Loucy (cell line): ENCODE data around the gene ST6GAL1.
A peak's percentile ranks its signal among the peaks of the same experiment; 100 is the strongest.

ENCODE experiments used
- H2AFZ ChIP-seq: fragments of 200-600 bp; sonication (generic); 2 replicates; pipeline ENCODE4 v1.6.0; 2016; ENCODE audit warnings: antibody characterized with exemption, mild to moderate bottlenecking, low read length, moderate library complexity
- H3F3A ChIP-seq: fragments of 200-600 bp; 2 replicates; pipeline ENCODE4 v1.6.0; 2016; ENCODE audit warnings: antibody characterized with exemption, low read depth, mild to moderate bottlenecking
- H3K27me3 ChIP-seq: fragments of 200-600 bp; sonication (generic); 2 replicates; pipeline ENCODE4 v1.6.1; 2014; ENCODE audit warnings: low read length, mild to moderate bottlenecking; ENCODE audit not compliant: insufficient read depth, poor library complexity, severe bottlenecking
- H3K36me3 ChIP-seq: fragments of 200-600 bp; sonication (generic); 2 replicates; pipeline ENCODE4 v1.6.1; 2016; ENCODE audit warnings: low read length; ENCODE audit not compliant: insufficient read depth
- H3K4me1 ChIP-seq: fragments of 200-600 bp; sonication (generic); 2 replicates; pipeline ENCODE4 v1.5.1; 2014; ENCODE audit warnings: low read length, mild to moderate bottlenecking; ENCODE audit not compliant: insufficient read depth, poor library complexity, severe bottlenecking
- H3K4me2 ChIP-seq: fragments of 200-600 bp; sonication (generic); 2 replicates; pipeline ENCODE4 v1.6.0; 2014; ENCODE audit warnings: antibody characterized with exemption, low read length, low read depth, mild to moderate bottlenecking; ENCODE audit not compliant: poor library complexity, severe bottlenecking
- H3K4me3 ChIP-seq: fragments of 200-600 bp; sonication (generic); 2 replicates; pipeline ENCODE4 v1.5.1; 2014; ENCODE audit warnings: low read length, mild to moderate bottlenecking, mixed read lengths; ENCODE audit not compliant: poor library complexity, severe bottlenecking
- H3K79me2 ChIP-seq: fragments of 200-600 bp; sonication (generic); 2 replicates; pipeline ENCODE4 v1.6.1; 2014; ENCODE audit warnings: low read length; ENCODE audit not compliant: insufficient read depth
- H3K9ac ChIP-seq: fragments of 200-600 bp; sonication (generic); 2 replicates; pipeline ENCODE4 v1.6.0; 2014; ENCODE audit warnings: mild to moderate bottlenecking, low read depth, low read length, moderate library complexity; ENCODE audit not compliant: poor library complexity, severe bottlenecking
- H3K9me2 ChIP-seq: fragments of 200-600 bp; sonication (generic); replicated peaks from 2 replicates; pipeline ENCODE4 v1.6.1; 2016; ENCODE audit warnings: low read depth, low read length, mixed read lengths
- H3K9me3 ChIP-seq: fragments of 200-600 bp; sonication (generic); 2 replicates; pipeline ENCODE4 v1.6.1; 2014; ENCODE audit warnings: mild to moderate bottlenecking, antibody characterized with exemption, low read length, low read depth; ENCODE audit not compliant: insufficient read depth
- H4K20me1 ChIP-seq: fragments of 200-600 bp; sonication (generic); 2 replicates; pipeline ENCODE4 v1.6.0; 2014; ENCODE audit warnings: antibody characterized with exemption, low read length, mild to moderate bottlenecking; ENCODE audit not compliant: insufficient read depth, poor library complexity, severe bottlenecking
- CTCF ChIP-seq: fragments of 200-600 bp; sonication (generic); conservative IDR thresholded peaks from 2 replicates; pipeline ENCODE4 v1.5.1; 2014; ENCODE audit warnings: mild to moderate bottlenecking, antibody characterized with exemption, low read length
- EZH2phosphoT487 ChIP-seq: fragments of 200-600 bp; IDR thresholded peaks from 2 replicates; pipeline ENCODE4 v1.6.1; 2018; ENCODE audit warnings: antibody characterized with exemption, mild to moderate bottlenecking, moderate library complexity, borderline replicate concordance

The ST6GAL1 gene

GRCh38 chr3:186930143-186930640 is at the start of gene ST6GAL1:
Gene ST6GAL1, plus strand, starts transcription at chr3:186930526. Its CDS starts 112,178 bp downstream, at chr3:187042704.
- peaks cover 25% of the 10 kb centered on the region for H4K20me1 ChIP-seq
- H3K27me3 ChIP-seq, result no peaks in the 10 kb centered on the region
- no peaks in the 10 kb centered on the region for H3K9me2 ChIP-seq
- H3K79me2 ChIP-seq, result peaks cover 45% of the 10 kb centered on the region
- H3K4me3 ChIP-seq, result peak within 1 kb of the TSS; percentile 88
- H3K4me2 ChIP-seq, result peak within 1 kb of the TSS; percentile 86
- peak within 1 kb of the TSS; percentile 90 for H2AFZ ChIP-seq
- H3K9me3 ChIP-seq, result no peaks in the 10 kb centered on the region
- no peaks in the 10 kb centered on the region for H3F3A ChIP-seq
- TF ChIP-seq EZH2phosphoT487 (no peak), CTCF (0 out of 2 replicates have a peak, but pooled peaks have one; percentile 24)
- peaks cover 32% of the 10 kb centered on the region for H3K4me1 ChIP-seq
- peak within 1 kb of the TSS; percentile 83 for H3K9ac ChIP-seq
- H3K36me3 ChIP-seq, result no peaks in the 10 kb centered on the region

- H4K20me1 ChIP-seq, result no peaks in the 10 kb centered on the region
- H3K9ac ChIP-seq, result peak overlapping the region; percentile 11
- H3K4me1 ChIP-seq, result peaks cover 45% of the 10 kb centered on the region
- TF ChIP-seq CTCF, result no peak
- no peak for TF ChIP-seq EZH2phosphoT487
- H3K79me2 ChIP-seq, result no peaks in the 10 kb centered on the region
- H3K4me2 ChIP-seq, result peak overlapping the region; percentile 51
- H3K9me3 ChIP-seq, result peaks cover 2% of the 10 kb centered on the region; the same call in 1 of the 2 replicates
- peak overlapping the region; percentile 28 for H3K4me3 ChIP-seq
- peak overlapping the region; percentile 70 for H2AFZ ChIP-seq
- no peaks in the 10 kb centered on the region for H3K36me3 ChIP-seq
- H3K9me2 ChIP-seq, result no peaks in the 10 kb centered on the region
- H3K27me3 ChIP-seq, result no peaks in the 10 kb centered on the region
- H3F3A ChIP-seq, result no peaks in the 10 kb centered on the region
Measured at GRCh38 chr3:186882150-186882524, 48.2 kb upstream of the ST6GAL1 start.

- H3K4me2 ChIP-seq, result peak overlapping the region; percentile 0
- H3K27me3 ChIP-seq, result no peaks in the 10 kb centered on the region
- no peaks in the 10 kb centered on the region for H3F3A ChIP-seq
- no peak overlapping the region for H3K4me3 ChIP-seq
- H2AFZ ChIP-seq, result no peak overlapping the region
- H3K79me2 ChIP-seq, result no peaks in the 10 kb centered on the region
- no peaks in the 10 kb centered on the region for H3K36me3 ChIP-seq
- H3K4me1 ChIP-seq, result peaks cover 50% of the 10 kb centered on the region
- no peak overlapping the region for H3K9ac ChIP-seq
- no peak for TF ChIP-seq CTCF
- TF ChIP-seq EZH2phosphoT487, result no peak
- no peaks in the 10 kb centered on the region for H3K9me3 ChIP-seq
- H4K20me1 ChIP-seq, result no peaks in the 10 kb centered on the region
- H3K9me2 ChIP-seq, result no peaks in the 10 kb centered on the region
Measured at GRCh38 chr3:186882881-186883685, 47.2 kb upstream of the ST6GAL1 start.
